OCI-LY1 (cell line): ENCODE data around the gene ZNF30.

Experiments
- H2AFZ ChIP-seq: fragments of 200-600 bp; sonication (generic), shearing (Covaris generic); 2 replicates; pipeline ENCODE4 v1.6.0; 2014; ENCODE audit warnings: antibody characterized with exemption, mild to moderate bottlenecking, low read length
- H3F3A ChIP-seq: fragments of 200-600 bp; sonication (generic), shearing (Covaris generic); 2 replicates; pipeline ENCODE4 v1.6.0; 2014; ENCODE audit warnings: mild to moderate bottlenecking, antibody characterized with exemption, low read length, moderate library complexity; ENCODE audit not compliant: insufficient read depth
- H3K27ac ChIP-seq: fragments of 200-600 bp; sonication (generic); 2 replicates; pipeline ENCODE4 v1.5.1; 2014; ENCODE audit warnings: low read length, mixed run types, mild to moderate bottlenecking, low read depth; ENCODE audit not compliant: poor library complexity, severe bottlenecking
- H3K27me3 ChIP-seq: fragments of 200-600 bp; sonication (generic); 2 replicates; pipeline ENCODE4 v1.6.0; 2014; ENCODE audit warnings: antibody characterized with exemption, mild to moderate bottlenecking, low read length, moderate library complexity; ENCODE audit not compliant: insufficient read depth
- H3K36me3 ChIP-seq: fragments of 200-600 bp; sonication (generic); 2 replicates; pipeline ENCODE4 v1.6.1; 2014; ENCODE audit warnings: mild to moderate bottlenecking, antibody characterized with exemption, low read length, moderate library complexity, mixed read lengths; ENCODE audit not compliant: insufficient read depth
- H3K4me1 ChIP-seq: fragments of 200-600 bp; sonication (generic); 2 replicates; pipeline ENCODE4 v1.5.1; 2014; ENCODE audit warnings: mild to moderate bottlenecking, low read length, moderate library complexity; ENCODE audit not compliant: insufficient read depth, severe bottlenecking
- H3K4me2 ChIP-seq: fragments of 200-600 bp; sonication (generic), shearing (Covaris generic); 2 replicates; pipeline ENCODE4 v1.6.1; 2014; ENCODE audit warnings: low read length
- H3K4me3 ChIP-seq: fragments of 200-600 bp; sonication (generic); 2 replicates; pipeline ENCODE4 v1.5.1; 2014; ENCODE audit warnings: low read length, low read depth, mild to moderate bottlenecking, mixed read lengths; ENCODE audit not compliant: poor library complexity, severe bottlenecking
- H3K79me2 ChIP-seq: fragments of 200-600 bp; shearing (Covaris generic); 2 replicates; pipeline ENCODE4 v1.6.1; 2016; ENCODE audit warnings: mixed run types, low read length, mixed read lengths; ENCODE audit not compliant: insufficient read depth
- H3K9ac ChIP-seq: fragments of 200-600 bp; sonication (generic), shearing (Covaris generic); 2 replicates; pipeline ENCODE4 v1.6.1; 2014; ENCODE audit warnings: mild to moderate bottlenecking, low read length, mixed read lengths
- H3K9me2 ChIP-seq: fragments of 200-600 bp; sonication (generic), shearing (Covaris generic); 2 replicates; pipeline ENCODE4 v1.6.1; 2014; ENCODE audit warnings: low read depth, mild to moderate bottlenecking, low read length, mixed read lengths
- H3K9me3 ChIP-seq: fragments of 200-600 bp; shearing (Covaris generic); 2 replicates; pipeline ENCODE4 v1.6.1; 2014; ENCODE audit warnings: low read length, mixed read lengths
- H4K20me1 ChIP-seq: fragments of 200-600 bp; sonication (generic), shearing (Covaris generic); 2 replicates; pipeline ENCODE4 v1.6.0; 2016; ENCODE audit warnings: mild to moderate bottlenecking, low read length; ENCODE audit not compliant: insufficient read depth
- CTCF ChIP-seq: fragments of 200-600 bp; sonication (generic), shearing (Covaris generic); IDR thresholded peaks from 2 replicates; pipeline ENCODE4 v1.5.1; 2017; ENCODE audit warnings: mild to moderate bottlenecking, antibody characterized with exemption, low read length, moderate library complexity, mixed read lengths
- EZH2 ChIP-seq: fragments of 200-600 bp; sonication (generic), shearing (Covaris generic); IDR thresholded peaks from 2 replicates; pipeline ENCODE4 v1.8.0; 2017; ENCODE audit warnings: borderline replicate concordance, mixed run types, mild to moderate bottlenecking, antibody characterized with exemption, low read length, moderate library complexity, mixed read lengths

Gene ZNF30

GRCh38 chr19:34984287-34984686, 57.6 kb downstream of the ZNF30 start:
- TF ChIP-seq EZH2 (no peak), CTCF (no peak)
- no peak overlapping the region for H3K4me3 ChIP-seq
- no peak overlapping the region for H3K27ac ChIP-seq

GRCh38 chr19:34985249-34986022, 58.7 kb downstream of the ZNF30 start:
- Histone ChIP-seq H4K20me1 (no peaks in the 10 kb centered on the region), H3K4me1 (no peaks in the 10 kb centered on the region), H3F3A (no peaks in the 10 kb centered on the region), H3K36me3 (no peaks in the 10 kb centered on the region), H3K4me3 (no peak overlapping the region), H2AFZ (no peak overlapping the region), H3K9me3 (no peaks in the 10 kb centered on the region), H3K27me3 (peaks cover 9% of the 10 kb centered on the region), H3K9me2 (no peaks in the 10 kb centered on the region), H3K9ac (no peak overlapping the region), H3K4me2 (no peak overlapping the region), H3K27ac (no peak overlapping the region), H3K79me2 (no peaks in the 10 kb centered on the region)
- TF ChIP-seq EZH2 (no peak), CTCF (no peak)

More at GRCh38 chr19:34984287-34984686, 57.6 kb downstream of the ZNF30 start:
- Histone ChIP-seq H3K79me2 (no peaks in the 10 kb centered on the region), H3F3A (no peaks in the 10 kb centered on the region), H3K36me3 (no peaks in the 10 kb centered on the region), H2AFZ (no peak overlapping the region), H3K4me2 (no peak overlapping the region), H3K9me2 (no peaks in the 10 kb centered on the region), H4K20me1 (no peaks in the 10 kb centered on the region), H3K27me3 (peaks cover 9% of the 10 kb centered on the region), H3K4me1 (no peaks in the 10 kb centered on the region), H3K9me3 (no peaks in the 10 kb centered on the region), H3K9ac (no peak overlapping the region)

GRCh38 chr19:34988119-34988518, 61.4 kb downstream of the ZNF30 start:
- Histone ChIP-seq H3K27ac (no peak overlapping the region), H3F3A (no peaks in the 10 kb centered on the region), H3K4me2 (no peak overlapping the region), H3K36me3 (no peaks in the 10 kb centered on the region), H3K4me3 (no peak overlapping the region), H2AFZ (no peak overlapping the region), H3K9me3 (no peaks in the 10 kb centered on the region), H3K9ac (no peak overlapping the region), H4K20me1 (no peaks in the 10 kb centered on the region), H3K79me2 (no peaks in the 10 kb centered on the region), H3K9me2 (no peaks in the 10 kb centered on the region), H3K27me3 (peaks cover 24% of the 10 kb centered on the region), H3K4me1 (no peaks in the 10 kb centered on the region)
- no peak for TF ChIP-seq CTCF
- no peak for TF ChIP-seq EZH2
